ENCODE measurements around the gene TAS1R2.

The TAS1R2 gene

DNA sequence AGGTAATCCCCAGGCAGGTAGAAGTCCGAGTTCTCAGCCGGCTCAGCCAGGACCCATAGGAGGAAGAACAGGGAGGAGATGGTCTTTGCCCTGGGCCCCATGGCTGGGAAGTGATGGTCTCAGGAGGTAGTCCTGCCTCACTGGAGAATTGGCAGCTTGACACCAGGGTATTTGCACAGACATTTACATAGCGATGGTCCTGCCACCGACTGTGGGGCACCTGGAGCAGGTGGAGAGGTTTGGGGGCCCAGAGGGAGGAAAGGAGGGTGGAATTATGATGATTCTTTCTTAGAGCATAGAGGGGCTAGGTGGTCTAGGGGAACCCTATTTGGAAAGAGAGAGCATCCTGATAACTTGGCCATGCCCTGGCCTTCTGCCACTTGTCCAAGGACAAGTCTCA, at the start of gene TAS1R2:
Gene TAS1R2, minus strand, starts transcription at position 101 of the 400 bp plus-strand sequence. Its CDS starts 0 bp downstream, at position 101.
- H3K9me3 ChIP-seq = no peaks in the 10 kb centered on the region
- intact Hi-C loops (cut with DNase I; ENCODE audit: low total_unique reads) = no loop called here
- H3K36me3 ChIP-seq = no peaks in the 10 kb centered on the region
- TF ChIP-seq, protein P1, sequence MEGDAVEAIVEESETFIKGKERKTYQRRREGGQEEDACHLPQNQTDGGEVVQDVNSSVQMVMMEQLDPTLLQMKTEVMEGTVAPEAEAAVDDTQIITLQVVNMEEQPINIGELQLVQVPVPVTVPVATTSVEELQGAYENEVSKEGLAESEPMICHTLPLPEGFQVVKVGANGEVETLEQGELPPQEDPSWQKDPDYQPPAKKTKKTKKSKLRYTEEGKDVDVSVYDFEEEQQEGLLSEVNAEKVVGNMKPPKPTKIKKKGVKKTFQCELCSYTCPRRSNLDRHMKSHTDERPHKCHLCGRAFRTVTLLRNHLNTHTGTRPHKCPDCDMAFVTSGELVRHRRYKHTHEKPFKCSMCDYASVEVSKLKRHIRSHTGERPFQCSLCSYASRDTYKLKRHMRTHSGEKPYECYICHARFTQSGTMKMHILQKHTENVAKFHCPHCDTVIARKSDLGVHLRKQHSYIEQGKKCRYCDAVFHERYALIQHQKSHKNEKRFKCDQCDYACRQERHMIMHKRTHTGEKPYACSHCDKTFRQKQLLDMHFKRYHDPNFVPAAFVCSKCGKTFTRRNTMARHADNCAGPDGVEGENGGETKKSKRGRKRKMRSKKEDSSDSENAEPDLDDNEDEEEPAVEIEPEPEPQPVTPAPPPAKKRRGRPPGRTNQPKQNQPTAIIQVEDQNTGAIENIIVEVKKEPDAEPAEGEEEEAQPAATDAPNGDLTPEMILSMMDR (IDR thresholded peaks at IDR 0.05) = no peak
- no peak for DNase-seq
- no peaks in the 10 kb centered on the region for H3K4me1 ChIP-seq
- peaks cover 0 to 24% of the 10 kb centered on the region in 2 donors for H3K27me3 ChIP-seq
- no peak within 1 kb of the TSS for H3K27ac ChIP-seq
- H3K4me3 ChIP-seq = no peak within 1 kb of the TSS

DNA sequence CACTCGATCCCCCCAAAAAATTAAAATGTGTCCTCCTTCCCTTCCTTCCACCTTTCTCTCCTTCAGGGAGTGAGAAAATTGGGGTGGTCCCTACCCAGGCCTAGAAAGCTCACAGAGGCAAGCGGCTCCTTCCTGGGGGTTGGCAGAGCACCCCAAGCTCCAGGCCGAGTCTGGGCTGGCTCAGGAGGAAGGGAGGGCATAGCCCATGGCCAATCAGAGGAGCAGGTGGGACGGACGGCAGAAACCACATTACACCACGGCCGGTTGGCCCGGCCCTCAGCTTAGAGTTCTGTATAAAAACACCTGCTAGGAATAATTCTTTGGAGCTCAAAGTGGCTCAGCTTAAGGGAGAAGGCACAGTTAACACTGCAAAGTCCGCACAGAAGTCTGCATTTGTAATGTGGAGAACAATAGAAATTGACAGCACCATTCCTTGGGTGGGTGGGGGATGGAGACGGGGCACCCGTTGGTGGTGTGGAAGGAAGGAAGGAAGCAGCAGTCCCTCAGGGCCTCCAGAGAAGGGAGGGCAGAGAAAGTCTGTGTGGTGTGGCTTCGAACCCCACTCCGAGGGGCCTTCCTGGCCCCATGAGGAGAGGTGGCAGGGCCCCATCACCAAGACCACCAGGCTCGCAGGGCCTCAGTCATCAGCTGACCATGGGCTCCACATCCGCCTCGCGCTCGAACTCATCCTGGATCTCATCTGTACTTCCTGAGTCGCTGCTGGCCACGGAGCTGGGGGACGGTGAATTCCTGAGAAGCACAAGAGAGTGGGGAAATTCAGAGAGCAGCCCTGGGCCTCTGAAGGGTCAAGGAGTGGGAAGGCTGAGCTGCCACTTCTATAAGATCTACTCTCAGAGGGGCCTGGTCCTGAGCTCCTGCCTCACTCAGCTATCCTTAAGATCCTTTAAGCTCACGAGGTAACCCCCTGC, 48.7 kb upstream of the TAS1R2 start:
- Histone ChIP-seq H3K36me3 (peaks cover 30 to 67% (median 41%) of the 10 kb centered on the region in 3 donors), H3K27ac (peak overlapping the region; percentile 66 to 76)

DNA sequence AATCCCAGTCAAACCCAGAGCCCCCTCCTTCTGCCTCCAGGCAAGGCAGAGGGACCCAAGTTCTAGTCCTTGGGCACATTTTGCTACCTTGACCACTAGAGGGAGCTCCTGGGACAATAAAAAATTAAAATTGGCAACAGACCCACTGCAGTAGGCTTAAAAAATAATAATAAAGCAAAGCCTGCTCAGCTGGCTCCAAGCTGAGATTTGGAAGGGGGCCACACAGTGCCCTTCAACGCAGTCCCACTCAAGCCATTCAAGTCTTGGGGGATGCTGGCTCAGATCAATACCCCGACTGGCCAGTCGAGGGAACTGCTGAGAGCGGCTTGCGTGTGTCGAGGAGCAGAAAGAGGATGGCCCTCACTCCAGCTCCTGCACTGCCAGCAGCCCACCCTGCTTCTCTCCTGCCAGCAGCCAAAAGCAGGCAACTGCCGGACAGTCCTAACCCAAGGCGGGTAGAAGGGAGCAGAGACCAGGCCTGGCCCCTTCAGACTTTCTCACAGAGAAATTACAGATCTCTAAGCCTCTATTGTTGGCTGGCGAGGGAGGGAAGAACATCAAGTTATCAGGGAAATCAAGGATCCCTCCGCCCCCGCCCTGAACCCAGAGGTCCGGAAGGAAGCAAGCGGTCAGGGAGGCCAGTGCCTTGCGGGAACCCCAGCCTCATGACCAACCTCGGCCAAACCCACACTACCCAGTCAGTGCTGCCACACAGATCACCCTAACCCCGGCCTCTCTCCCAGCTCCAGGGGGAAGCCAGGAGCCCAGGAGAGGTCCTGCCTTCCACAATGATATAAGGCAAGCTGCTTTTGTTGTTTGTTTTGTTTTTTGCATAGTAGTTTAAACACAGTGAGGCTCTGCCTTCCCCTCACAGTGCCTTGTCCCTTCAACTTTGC, 47.8 kb upstream of the TAS1R2 start:
- Histone ChIP-seq H3K4me1 (peaks cover 7 to 28% (median 22%) of the 10 kb centered on the region in 4 donors), H3K36me3 (peaks cover 30 to 67% (median 41%) of the 10 kb centered on the region in 3 donors), H3K9me3 (no peaks in the 10 kb centered on the region), H3K27me3 (no peaks in the 10 kb centered on the region), H3K4me3 (no peak overlapping the region), H3K27ac (peak overlapping the region; percentile 66 to 76)
- DNase-seq = peak; percentile 53 to 78
- intact Hi-C loops (cut with DNase I; ENCODE audit: low total_unique reads) = loop anchor here (5.0 to 10.0 kb wide), 2 partner anchors 185 to 328 kb away; no protein-coding TSS in a partner anchor
- TF ChIP-seq, protein P1 (IDR thresholded peaks at IDR 0.05) = peak; percentile 78 to 89

More for the DNA sequence above, 48.7 kb upstream of the TAS1R2 start:
- intact Hi-C loops (cut with DNase I; ENCODE audit: low total_unique reads) = loop anchor here (5.0 to 10.0 kb wide), 2 partner anchors 184 to 327 kb away; no protein-coding TSS in a partner anchor
- DNase-seq = no peak
- H3K4me1 ChIP-seq = peaks cover 7 to 33% (median 25%) of the 10 kb centered on the region in 4 donors
- H3K27me3 ChIP-seq = no peaks in the 10 kb centered on the region
- H3K4me3 ChIP-seq = no peak overlapping the region
- TF ChIP-seq, protein P1 (IDR thresholded peaks at IDR 0.05) = no peak
- H3K9me3 ChIP-seq = no peaks in the 10 kb centered on the region

DNA sequence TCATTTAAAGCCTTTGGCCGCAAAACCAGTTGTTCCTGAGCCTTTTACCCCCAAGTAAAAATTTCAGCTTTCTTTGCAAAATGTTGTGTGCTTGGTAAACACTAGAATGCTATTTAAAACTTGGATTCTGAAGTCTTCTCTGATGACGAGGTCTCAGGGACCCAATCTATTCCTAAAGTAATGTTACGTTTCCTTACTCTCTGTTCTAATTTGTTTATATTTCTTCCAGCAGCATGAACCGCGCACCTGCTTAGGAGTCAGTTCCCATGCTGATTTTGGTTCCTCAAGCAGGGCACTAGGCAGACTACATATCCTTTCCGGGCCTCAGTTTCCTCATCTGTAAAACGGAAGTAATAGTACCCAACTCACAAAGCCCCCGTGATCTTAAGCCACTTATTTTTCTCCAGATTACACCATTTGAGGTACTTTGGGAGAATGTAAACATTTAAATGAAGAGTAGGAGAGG, 43.9 kb upstream of the TAS1R2 start:
- no peak for DNase-seq
- H3K4me1 ChIP-seq = peaks cover 7 to 39% (median 33%) of the 10 kb centered on the region in 4 donors
- peak overlapping the region; percentile 88 to 90 for H3K27ac ChIP-seq
- no peaks in the 10 kb centered on the region for H3K27me3 ChIP-seq
- H3K4me3 ChIP-seq = peak overlapping the region; percentile 68 to 87
- intact Hi-C loops (cut with DNase I; ENCODE audit: low total_unique reads) = loop anchor here (10.0 kb wide), 1 partner anchor 331 kb away; no protein-coding TSS in a partner anchor
- TF ChIP-seq, protein P1 (IDR thresholded peaks at IDR 0.05) = no peak
- no peaks in the 10 kb centered on the region for H3K9me3 ChIP-seq
- peaks cover 6 to 30% (median 11%) of the 10 kb centered on the region in 3 donors for H3K36me3 ChIP-seq
